GM18498 (cell line): ENCODE results near the gene APOD.
"Not testable (repeated sequence)": the region's sequence is repeated elsewhere in the genome, so short reads cannot be mapped to it uniquely, and the experiment has no call there.

ENCODE experiments used
- ATAC-seq: cut with Tn5 transposase; IDR thresholded peaks from one replicate; pipeline ENCODE4 v1.9.1; 2021; ENCODE audit warnings: mild to moderate bottlenecking, moderate library complexity; ENCODE audit not compliant: unreplicated experiment

APOD gene

DNA sequence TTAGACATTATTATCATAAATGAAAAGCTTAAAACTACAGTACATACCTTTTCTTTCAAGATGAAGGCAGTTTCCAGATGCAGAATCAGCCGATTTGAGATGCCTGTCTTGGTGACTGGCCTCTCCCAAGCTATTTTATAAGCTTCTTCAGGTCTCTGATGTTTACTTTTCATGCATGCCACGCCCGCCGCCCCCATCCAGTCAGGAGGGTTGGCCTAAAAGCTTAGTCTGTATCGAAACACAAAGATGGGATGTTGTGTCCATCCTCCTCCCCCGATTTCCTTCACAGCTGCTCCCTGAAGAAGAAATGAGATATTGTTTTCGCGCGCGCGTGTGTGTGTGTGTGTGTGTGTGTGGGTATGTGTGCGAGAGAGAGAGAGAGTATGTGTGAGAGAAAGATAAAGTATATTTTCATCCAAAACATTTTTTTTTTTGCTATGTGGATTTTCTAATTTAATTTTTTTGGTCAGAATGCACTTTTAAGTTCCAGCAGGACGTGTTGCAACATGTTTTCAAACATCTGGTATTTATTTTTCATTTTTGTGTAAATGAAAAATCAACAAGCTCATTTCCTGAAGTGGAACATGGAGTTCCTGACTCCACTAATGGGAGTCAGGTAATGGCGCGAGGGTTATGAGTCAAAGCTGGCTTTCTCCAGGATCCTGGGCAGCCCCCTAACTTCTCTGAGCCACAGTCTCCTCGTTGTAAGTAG, at the start of gene APOD:
APOD (minus strand) TSS at position 110 of the 712 bp plus-strand sequence. CDS start 4,479 bp downstream, outside the sequence.
- no peak for ATAC-seq

DNA sequence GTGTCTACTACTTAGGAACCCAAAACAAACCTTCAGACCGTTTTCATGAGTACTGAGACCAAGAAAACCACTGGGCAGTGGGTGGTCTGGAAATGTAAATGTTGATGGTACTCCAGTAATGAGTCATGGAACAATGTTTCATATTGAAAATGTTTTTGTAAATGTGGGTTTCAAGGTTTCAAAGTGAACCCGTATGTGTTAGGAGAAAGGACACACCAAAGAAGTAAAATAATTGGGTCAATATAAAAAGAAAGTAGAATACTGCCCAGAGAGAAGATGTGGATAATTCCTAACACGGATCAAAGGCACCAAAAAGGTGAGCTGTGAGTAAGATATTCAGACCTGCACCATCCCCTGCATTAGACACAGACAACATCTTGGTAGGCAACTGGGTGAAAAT, 49.6 kb upstream of the APOD start:
- ATAC-seq, result not testable (repeated sequence)

- not testable (repeated sequence) for ATAC-seq
Measured at GRCh38 chr3:195632501-195633185, 48.9 kb upstream of the APOD start.

- ATAC-seq, result not testable (repeated sequence)
Measured at GRCh38 chr3:195632046-195632445, 48.3 kb upstream of the APOD start.

DNA sequence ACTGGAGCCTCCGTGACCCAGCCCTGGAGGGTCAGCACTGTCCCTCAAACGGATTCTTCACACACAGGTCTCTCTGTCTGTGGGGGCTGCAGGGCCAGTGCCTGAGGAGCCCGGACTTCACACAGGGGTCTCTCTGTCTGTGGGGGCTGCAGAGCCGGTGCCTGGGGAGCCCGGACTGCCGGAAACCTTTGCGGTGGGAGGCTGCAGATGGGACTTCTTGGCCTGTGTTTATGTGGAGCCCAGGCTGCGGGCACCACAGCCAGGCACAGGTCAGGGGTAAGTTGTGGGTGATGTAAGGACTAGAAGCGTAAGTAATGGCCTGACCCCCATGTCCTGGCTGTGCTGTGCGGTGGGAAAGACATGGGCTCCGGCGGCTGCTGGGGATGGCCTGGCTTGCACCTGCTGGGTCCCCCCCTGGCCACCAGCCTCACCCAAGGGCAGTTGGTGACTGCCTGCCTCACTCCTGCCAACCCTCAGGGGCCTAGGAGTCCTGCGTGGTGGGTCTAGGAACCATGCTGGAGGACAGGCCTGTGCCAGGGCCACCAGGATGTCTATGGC, 47.3 kb upstream of the APOD start:
- ATAC-seq, result not testable (repeated sequence)

GRCh38 chr3:195630086-195630917, 46.6 kb upstream of the APOD start:
- ATAC-seq, result peak; percentile 37

DNA sequence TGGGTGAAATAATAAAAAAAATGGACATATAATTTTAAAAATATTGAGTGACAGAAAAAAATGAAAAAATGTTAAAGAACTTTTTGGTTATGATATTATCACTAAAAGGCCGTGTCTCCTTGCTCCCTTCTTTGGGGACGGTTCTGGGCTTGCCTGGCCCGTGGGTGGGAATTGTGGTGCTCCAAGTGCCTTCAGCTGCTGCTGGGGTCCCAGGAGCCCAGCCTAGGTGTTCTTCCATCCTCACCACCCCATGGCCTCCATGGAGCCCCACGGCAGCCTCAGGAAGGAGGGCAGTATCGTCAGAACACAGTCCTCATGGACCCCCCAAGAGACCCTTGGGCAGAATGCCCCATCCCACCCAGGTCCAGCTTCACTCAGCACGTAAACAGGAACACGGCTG, 45.9 kb upstream of the APOD start:
- not testable (repeated sequence) for ATAC-seq

GRCh38 chr3:195628386-195628920, 44.7 kb upstream of the APOD start:
- ATAC-seq, result not testable (repeated sequence)

DNA sequence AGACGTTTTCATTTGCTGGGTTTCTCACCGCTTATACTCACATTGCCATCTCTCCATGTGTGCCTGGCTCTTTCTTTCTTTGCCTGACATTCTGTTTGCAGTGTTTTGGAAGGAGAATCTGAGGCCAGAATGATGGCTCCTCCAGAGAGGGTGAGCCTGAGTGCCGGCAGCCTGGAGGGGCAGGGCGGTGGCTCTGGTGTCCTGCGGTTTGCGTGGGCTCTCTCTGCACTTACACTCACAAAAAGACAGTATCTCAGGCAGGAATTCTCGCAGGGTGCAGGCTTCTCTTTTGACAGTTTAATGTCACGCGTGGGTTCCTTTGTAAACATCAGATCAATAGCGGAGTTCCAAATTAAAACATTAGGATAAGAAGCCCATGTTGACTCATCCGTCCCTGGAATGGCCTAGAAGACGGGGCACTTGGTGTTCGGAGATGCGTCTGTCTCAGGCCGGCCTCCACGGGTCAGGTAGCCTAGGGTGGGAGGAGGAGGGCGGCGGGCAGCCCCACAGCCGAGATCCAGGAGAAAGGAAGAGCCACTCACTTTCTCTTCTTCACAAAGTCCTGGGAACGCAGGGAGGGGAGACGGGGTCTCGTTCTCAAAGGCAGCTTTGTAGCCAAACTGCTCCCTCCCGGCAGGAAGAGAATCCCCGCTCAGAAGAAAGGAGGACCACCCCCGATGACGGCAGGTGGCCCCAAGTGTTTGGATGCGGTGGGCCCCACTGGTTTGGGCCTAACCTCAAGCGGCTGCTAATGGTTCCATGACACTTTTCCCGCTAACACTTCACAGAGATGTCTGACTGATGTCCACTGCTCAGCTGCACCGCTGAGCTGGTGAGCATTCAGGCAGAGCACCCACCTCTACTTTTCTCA, 44.0 kb upstream of the APOD start:
- not testable (repeated sequence) for ATAC-seq

GRCh38 chr3:195624603-195625560, 41.1 kb upstream of the APOD start:
- ATAC-seq, result peak; percentile 92

GRCh38 chr3:195624171-195624570, 40.4 kb upstream of the APOD start:
- peak; percentile 15 for ATAC-seq

- not testable (repeated sequence) for ATAC-seq
Measured at GRCh38 chr3:195623217-195623965, 39.7 kb upstream of the APOD start.

DNA sequence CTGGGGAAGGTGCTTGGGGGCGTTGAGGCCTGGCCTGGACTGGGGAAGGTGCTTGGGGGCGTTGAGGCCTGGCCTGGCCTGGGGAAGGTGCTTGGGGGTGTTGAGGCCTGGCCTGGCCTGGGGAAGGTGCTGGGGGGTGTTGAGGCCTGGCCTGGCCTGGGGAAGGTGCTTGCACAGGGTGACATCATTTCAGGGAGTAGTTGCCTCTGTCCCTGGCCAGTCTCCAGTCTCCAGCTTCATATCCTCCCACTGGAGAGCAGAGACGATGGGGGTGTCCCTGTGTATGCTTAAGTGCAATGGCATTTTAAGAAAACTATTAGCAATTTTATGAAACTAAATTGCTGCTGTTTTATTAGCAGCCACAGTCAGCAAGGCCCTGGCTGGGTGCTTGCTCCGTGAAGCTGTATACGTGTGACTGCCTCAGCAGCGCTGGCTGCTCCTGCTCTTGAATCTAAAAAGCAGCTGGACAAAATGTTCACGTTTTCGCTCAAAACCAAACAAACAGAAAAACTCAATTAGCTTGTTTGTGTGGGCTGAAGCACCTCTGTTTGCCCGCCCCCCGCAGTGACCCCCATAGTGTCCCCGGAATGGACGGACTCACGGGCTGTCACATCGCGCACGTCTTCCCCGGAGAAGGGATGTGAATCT, 38.9 kb upstream of the APOD start:
- ATAC-seq, result not testable (repeated sequence)

DNA sequence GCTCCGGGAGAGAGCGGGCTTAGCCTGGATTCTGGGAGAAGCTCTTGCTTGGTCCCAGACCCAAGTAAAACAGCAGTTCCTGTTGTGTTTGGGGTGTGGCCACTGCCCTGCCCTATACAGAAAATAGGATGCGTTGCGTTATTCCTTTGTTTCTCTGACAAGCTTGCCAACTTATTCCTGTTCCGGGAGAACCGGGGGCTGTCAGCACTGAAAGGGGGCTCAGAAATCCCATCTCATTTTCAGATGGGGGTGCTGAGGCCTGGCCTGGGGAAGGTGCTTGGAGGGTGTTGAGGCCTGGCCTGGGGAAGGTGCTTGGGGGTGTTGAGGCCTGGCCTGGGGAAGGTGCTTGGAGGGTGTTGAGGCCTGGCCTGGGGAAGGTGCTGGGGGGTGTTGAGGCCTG, 38.3 kb upstream of the APOD start:
- ATAC-seq, result not testable (repeated sequence)

DNA sequence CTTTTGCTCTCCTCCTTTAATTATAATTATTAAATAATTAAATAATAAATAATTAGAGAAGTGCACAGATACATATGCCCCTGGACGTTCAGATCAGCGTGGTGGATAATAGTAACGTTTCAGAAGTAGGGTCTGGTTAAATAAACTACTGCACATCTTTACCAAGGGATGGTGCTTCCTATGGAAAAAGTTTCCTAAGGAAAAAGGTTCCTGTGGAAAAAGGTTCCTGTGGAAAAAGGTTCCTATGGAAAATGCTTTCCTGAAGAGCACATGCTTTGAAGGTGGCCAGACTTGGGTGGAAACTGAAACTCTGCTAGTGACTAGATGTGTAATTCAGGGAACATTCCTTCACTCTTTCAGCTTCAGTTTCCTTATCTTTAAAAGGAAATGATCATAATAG, 37.4 kb upstream of the APOD start:
- not testable (repeated sequence) for ATAC-seq

- ATAC-seq, result not testable (repeated sequence)
Measured at GRCh38 chr3:195620476-195620875, 36.7 kb upstream of the APOD start.

GRCh38 chr3:195619591-195620369, 36.0 kb upstream of the APOD start:
- ATAC-seq, result not testable (repeated sequence)
